CD4-positive, alpha-beta T cell treated with Interleukin-17A for 4 hours (primary cell): ENCODE results near the gene SST.
"Not testable (repeated sequence)": the region's sequence is repeated elsewhere in the genome, so short reads cannot be mapped to it uniquely, and the experiment has no call there.

Experiments used
- DNase-seq: peaks from one replicate; pipeline ENCODE4 v3.0.0-alpha.2; 2020; ENCODE audit warnings: mixed read lengths

SST gene

DNA sequence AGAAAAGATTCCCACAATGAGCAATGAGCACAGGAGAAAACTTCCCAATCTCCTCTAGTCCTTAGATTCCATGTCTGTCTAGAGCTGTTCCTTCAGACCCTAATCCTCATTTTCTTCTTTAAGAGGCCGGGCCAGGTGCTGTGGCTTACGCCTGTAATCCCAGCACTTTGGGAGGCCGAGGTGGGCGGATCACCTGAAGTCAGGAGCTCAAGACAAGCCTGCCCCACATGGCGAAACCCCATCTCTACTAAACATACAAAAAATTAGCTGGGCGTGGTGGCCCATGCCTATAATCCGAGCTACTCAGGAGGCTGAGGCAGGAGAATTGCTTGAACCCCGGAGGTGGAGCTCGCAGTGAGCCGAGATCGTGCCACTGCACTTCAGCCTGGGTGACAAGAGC lies 11.6 kb upstream of the SST start:
- not testable (repeated sequence) for DNase-seq

DNA sequence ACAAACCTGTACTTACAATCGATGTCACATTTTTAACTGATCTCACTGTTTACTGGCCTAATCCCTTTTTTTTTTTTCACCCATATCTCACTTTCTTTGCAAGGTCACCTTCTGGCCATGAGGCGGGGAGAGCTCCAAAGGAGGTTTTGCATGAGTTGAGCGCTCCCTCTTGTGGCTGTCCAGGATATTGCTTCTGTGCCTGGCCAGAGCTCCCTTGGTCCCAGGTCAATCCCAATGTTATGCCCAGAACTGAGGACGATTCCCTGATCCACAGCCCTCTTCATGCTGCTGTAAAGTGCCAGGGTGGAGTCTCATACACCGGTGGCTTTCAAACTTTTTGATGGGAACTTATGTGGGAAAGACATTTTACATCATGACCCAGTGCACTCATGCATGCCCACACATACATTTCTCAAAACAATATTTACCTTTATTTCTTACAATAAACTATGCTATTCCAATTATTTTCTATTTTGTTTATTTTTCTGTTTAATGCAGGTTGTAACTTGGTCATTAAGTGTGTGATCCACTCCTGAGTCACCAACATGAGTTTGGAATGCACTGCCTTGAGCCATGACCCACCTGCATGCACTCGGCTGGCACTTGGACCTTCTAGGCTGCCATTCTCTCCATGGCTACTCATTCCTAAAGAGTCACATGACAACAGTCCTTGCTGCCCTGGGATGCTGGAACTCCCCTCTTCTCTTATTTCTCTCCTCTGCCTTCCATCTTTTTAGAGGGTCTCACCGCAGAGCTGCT lies 9.6 kb upstream of the SST start:
- peak; percentile 73 for DNase-seq

DNA sequence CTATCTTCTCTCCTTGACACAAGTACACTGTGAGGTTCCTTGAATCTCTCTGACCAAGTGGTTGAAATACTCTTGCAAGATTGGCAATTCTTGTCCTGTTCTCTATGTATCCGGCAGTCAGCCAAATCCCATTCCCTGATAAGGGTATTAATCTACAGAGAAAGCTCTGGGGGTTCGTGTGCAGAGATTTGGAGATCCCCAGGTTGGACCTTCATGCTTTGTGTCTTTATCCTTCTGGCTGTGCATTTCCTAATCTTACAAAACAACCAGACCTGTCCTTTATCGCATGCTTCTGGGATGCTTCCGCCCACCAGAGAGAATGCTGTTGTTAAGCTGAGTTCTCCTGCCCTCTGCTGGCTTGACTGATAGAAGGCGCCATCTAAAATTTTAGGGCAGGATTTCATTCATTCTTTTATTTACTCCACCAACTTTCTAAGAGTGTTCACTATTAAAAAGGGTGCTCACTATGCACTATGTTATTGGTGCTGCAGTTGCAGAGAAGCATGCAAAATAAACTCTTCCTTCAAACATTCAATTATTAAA lies 8.6 kb upstream of the SST start:
- peak; percentile 19 for DNase-seq

DNA sequence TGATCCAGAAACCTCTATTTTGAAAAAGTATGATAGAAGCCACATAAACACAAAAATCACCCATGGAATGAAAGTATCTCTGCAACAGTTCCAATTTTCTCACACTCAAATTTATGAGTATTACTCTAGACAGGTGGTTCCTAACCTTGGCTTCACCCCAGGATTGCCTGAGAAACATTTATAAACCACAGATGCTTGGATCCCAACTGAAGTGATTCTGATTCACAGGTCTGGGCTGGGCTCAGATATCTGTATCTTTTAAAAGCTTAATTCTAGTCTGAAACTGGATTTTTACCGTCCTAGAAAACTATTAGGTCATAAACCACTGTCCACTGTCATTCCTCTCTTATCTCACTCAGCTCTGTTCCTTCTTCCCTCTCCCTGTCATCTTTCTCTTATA lies 7.4 kb upstream of the SST start:
- no peak for DNase-seq

DNA sequence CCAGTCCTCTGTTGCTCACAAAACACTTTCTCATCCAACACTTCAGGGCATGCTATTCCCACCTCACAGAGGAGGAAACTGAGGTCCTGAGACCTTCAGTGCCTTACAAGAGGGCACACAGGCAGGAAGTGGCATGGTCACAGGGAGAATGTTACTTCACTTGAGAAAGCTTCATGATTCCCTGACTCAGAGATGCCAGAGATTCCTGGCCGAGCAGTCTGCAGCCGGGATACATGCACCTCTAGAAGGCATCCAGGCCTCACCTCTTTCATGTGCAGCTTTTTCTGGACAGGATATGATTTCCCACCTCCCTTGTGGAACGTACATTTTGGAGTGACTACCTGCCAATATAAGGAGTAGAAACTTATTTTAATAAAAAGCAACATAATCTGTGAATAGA lies 2.8 kb upstream of the SST start:
- no peak for DNase-seq

DNA sequence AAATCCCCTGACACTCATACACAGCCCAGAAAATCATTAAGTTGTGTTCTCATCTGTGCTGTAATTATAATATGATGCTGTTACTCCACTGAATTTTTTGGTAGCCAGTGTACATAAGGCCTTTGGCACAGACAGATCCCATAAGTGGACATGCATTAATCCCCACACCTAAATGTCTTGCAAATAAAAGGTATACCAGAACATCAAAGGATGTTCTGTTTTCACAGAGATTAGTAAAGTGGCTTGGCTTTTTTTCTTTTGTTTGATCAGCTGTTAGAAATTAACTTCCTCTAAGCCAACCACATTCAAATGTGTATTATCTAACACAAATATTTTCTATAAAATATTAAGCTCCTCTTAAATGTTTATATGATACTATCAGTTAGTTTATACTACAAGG lies 2.7 kb downstream of the SST start:
- no peak for DNase-seq

DNA sequence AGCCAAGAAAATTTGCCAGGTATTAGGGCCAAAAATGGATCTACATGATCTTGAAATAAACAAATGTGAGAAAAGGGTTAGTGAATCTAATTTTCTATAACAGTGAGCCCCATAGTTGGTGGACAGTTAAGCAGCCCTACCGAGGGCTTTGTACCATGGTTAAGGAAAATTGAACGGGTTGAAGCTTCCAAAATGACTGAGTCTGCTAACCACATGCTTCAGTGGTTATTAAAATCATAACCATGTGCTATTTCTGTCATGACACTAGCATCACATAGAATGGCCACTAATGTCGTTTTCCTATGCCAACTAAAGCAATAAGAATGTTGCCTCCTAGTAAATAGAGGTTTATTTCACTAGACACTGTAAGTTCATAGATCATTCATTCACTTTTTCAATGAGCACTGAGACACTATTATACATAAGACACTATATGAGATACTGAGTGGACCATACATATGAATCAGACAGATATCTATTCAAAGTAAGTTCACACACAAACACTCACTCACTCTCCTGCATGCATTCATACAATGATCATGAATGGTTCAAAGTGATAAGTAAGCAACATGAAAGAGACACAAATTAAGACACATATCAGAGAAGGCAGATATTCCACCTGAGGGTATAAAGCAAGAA lies 4.3 kb downstream of the SST start:
- DNase-seq, result no peak

DNA sequence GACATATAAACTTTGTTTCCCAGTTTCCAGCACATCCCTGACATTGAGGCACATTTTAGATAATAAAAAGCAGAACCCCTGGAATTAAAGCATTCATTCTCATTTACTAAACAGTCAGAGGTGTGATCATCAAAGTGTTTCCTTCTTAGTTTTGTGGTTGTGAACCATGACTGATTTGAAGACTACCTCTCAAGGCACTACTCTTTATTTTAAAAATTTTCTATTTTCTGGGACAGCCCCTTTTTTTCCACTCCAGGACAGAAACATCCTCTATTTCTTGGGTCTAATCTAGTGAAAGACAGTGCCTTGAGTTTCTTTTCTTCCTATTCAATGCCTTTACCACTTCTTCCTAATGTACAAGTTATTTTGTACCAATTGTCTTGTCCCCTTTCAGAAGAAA lies 5.2 kb downstream of the SST start:
- DNase-seq, result no peak

DNA sequence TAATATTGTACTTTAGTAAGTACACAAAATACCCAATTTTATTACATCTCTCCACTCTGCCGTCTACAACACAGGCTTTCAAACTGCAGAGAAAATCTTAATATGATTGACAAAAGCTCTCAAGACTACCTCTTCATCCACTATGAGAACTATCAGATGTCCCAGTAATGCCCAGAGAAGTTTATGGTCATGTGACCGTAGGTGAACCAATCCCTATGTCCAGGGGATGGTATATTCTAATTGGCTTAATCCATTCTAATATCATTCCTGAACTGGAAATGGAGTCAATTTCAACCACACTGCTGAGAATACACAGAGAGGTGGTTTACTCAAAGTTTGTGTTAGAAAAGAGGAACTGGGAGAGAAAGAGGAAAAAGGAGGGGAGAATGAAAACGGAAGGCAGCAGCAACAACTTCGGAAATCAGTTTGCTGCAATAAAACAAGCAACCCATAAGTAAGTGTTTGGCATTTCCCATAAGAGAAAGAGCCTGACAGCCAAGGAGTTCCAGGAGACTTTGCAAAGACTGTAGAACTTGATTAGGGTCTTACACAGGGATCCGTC lies 7.3 kb downstream of the SST start:
- DNase-seq, result no peak

DNA sequence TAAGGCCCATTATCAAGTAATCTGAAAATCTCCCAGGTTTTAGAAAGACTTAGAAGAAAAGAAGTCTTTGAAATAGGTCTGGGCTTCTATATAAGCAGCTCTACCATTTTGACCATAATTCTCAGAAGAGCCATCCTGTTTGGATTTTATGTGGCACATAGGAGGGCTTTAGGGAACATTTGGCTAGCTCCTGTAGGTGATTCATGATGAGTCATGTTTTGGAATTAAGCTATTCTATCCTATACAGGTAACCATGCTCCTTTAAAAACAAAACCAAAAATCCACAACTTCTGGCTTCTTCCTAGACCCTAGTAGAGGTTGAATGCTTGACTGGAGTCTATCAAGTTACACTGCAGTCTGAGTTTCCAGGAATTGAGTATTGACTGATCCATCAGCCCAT lies 8.9 kb downstream of the SST start:
- DNase-seq, result no peak

DNA sequence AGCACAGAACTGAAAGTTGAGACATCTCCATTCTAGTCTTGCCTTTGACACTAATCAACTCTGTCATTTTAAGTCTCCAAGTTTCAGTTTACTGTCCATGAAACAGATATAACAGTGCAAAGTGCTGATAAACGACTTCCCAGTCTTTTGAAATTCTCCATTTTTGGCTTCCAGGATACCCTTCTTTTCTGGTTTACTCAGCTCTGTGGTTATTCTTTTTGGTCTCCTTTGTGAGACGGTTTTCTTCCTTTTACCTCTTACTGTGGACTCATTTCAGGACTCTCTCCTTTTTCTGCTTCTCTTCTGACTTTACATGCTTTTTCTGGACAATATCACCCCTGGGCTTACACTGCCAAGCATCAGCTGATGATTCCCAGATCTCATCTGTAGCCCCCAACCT lies 18.9 kb downstream of the SST start:
- DNase-seq, result no peak

DNA sequence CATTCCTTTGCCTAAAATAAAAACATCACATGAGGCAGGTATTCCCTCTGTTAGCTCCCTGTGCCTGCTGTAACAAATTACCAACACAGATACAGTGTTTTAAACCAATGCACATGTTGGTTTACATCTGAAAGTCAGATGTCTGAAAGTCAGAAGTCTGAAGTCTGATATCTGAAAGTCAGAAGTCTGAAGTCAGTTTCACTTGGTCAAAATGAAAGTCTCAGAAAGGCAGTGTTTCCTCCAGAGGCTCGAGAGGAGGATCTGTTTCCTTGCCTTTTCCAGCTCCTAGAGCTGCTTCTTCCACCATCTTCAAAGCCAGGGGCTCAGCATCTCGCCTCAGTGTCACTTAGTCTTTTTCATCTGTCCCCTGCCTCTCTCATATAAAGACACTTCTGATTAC lies 22.0 kb downstream of the SST start:
- DNase-seq, result no peak

DNA sequence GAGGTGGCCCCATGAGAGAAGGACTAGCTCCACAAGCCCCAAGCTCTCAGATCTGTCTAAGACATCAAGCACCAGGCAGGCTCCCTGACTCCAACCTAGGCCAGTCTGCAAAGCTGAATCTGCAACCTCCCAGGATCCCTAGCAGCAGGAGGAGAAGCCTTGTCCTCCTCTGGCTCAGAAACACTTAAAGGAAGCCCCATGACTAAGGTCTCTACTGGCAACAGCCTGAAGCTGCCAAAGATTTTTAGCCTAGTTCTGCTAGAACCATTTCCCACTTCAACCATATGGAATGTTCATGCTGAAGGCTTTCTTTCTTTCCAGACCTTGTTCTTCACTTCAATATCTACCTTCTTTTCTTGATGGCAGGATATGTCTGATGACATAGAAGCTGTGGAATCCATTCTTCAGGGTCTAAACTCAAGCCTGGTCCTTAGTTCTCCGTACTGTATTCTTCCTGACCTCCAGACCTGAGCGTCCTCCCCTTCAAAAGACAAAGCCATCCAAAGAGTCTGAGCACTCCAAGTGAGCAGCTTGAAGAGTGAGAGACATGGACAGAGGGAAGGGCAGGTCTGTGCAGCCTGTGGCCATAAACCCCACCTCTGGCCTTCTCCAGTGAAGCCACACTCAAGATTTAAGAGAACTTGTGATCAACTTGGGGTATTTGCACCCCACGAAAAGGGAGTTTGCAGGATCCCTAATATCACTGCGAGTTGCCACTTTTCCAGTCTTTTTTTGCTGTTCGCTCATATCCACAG lies 23.1 kb downstream of the SST start:
- DNase-seq, result no peak

DNA sequence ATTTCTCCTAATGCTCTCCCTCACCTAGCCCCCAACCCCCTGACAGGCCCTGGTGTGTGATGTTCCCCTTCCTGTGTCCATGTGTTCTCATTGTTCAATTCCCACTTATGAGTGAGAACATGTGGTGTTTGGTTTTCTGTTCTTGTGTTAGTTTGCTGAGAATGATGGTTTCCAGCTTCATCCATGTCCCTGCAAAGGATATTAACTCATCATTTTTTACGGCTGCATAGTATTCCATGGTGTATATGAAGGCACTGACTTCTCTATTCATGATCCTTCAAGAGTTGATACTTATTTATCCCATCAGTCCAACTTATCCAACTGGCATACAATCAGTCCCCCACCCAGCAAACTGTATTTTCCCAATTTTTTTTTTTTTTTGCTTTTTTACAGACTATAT lies 24.8 kb downstream of the SST start:
- DNase-seq, result not testable (repeated sequence)

DNA sequence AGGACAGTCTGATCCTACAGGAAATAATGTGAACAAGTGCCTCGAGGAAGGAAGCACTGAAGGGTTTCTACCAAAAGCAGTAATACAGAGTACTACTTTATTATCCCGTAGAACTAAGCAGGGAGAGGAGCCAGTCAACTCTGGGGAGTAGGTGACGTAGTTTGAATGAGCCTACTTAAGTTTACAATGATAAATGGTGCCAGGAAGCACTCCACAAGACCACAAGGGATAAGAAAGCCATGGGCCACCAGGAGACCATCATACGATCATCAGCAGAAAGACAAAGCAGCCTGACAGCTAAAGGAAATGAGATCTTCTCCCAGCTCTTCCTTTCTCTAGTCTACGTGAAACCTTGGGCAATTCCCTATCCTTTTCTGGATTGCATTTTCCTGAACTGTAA lies 27.3 kb downstream of the SST start:
- no peak for DNase-seq

DNA sequence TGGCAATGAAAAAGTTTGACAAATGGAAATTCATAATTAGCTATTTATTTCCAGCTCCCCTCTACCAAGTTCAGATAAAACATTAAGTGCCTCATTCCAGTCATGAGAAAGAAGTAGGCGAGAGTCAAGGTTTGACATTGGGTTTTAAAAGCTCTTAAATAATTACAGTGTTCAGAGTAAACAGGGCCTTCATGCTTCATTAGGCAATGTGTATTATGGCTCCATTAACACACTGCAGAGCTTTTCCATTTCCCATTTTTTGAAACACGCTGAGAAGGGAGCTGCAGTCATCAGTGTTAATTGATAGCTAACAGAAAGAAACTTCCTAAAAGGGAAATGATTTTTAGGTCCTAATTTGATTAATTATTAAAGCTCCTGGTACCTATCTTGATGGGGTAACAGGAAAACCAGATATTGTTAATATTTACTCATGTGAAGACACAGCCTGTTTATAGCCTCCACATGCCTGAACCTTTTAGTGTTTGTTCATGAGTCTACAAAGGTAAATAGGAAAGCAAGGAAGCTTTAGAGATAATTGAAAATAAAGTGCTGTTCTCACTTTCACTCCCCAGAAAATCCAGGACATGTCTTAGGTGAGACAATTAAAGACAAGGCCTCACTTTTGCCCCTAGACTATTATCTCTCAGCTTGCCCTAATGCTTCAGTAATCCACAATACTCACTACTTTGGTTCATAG lies 28.7 kb downstream of the SST start:
- no peak for DNase-seq

DNA sequence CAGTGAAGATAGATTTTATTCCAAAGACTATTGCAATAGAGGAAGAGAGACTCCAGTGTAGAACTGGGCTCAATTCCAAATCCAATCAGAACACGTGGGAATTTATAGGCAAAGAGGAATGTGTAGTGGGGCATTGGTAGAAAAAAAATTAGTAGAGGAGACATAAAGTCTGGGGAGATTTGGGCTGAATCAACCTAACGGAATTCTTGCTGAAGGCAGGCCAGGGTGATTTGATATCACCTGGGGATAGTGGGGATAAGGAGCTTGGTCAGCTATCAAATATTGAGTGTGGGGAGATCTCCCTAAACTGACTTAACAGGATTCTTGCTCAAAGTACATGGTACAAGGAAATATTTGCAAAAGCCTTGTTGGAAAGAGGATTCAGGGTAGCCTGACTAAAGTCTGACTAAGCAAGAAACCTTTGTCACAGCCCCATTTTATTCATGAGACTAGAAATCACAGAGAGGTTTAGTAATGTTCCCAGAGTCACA lies 29.6 kb downstream of the SST start:
- DNase-seq, result no peak

DNA sequence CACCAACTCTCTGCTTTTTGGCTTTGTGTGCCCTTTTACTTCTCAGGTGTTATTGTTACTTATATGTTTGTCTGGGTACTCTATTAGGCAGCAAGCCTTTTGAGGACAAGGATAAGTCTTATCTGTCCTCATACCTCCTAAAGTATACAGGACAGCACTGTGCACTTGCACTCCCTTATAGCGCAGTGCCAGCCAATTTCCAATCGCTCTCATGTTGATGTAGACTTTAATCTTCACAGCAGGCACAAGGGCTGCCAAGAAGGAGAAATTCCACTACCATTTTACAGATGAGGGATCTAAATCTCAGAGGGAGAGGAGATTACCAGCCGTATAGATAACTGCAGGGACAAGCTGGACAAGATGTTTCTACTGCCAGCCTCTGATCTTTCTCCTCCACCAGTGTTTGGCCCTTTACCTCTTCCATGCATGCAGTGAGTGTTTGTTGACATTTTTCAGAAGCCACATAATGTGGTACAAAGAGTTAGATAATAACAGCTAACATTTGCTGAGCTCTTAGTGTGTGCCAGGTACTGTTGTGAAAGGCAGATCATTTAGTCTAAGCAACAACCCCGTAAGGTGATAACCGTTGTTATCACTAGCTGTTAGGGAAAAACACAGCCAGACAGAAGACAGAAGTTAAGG lies 30.1 kb downstream of the SST start:
- no peak for DNase-seq

DNA sequence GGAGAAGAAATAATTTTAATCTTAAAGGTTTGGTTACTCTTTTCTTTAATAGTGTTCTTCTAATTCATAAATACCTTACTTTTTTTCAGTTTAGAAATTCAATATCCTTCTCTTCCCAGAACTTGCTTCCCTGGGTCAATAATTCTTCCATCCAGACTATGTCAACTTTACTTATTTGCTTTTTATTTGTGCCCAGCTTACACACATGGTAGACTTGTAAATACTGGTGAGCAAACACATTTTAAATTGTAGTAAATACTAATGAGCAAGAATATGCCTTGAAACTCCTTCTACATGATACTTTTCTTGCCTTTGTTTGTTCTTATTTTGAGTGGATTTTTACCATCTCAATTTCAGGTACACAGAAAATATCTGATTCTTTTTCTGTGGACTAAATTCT lies 33.7 kb downstream of the SST start:
- DNase-seq, result no peak

DNA sequence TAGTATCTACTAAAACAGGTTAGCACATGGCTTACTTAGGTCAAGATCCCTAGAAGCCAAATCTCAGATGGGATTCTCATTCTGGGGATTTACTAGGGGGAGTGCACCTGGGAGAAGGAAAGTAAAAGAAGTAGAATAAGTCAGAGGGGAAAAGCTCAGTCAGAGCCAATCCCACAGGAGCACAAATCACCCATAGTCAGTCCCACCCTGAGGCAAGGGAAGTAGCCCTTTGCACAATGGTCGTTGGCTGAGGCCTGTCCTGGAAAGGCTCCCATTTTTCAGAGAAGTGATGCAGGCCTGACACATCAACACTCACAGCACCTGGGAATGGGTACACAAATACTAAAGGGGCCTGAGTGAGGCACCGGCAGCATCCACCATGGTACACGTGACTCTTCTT lies 39.8 kb downstream of the SST start:
- DNase-seq, result no peak

DNA sequence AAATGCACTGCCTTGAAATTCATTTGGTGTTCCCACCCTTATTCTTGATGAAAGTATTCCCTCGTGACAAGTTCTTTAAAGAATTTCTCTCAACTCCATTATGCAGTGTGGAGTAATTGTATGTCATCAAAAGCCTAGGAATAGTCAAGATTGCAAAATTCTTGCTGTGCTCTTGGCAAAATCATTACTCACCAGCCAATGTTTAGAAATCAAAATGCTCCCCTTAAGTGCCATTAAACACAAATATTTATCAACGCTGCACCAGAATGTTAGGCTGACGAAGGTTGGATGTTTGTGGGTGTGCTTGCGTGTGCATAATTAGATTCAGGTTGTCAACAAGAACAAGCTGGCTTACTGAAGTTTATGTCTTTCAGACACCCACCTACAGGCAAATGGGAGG lies 40.5 kb downstream of the SST start:
- DNase-seq, result no peak

DNA sequence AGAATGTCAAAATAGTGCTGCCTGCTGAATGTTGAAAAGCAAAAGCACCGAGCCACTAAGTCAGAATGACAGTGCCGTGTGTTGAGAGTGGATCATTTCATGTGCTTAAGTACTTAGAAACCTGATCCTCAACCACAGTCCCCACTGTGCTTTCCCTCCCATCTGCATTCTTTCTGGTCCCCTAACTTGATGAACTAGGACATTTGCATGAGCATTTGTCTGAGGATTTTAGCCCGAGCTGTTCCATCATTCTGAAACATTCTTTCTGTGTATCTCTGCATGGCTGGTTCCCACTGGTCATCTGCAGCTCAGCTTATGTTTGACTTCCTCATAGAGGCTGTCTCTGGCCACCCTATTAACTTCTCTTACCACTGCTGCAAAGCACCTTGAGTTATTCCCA lies 42.0 kb downstream of the SST start:
- DNase-seq, result no peak
